GM10266 (cell line): ENCODE data around the gene KCNQ1.
A peak's percentile ranks its signal among the peaks of the same experiment; 100 is the strongest.

Experiments
- DNase-seq: peaks from one replicate; pipeline ENCODE4 v3.0.0; 2012; ENCODE audit errors: extremely low spot score
- TF ChIP-seq, protein P1 (sequence below): IDR thresholded peaks from 2 replicates; pipeline ENCODE4 v1.5.1; 2012; ENCODE audit warnings: mild to moderate bottlenecking, low read depth; ENCODE audit not compliant: control insufficient read depth, insufficient read depth; ENCODE audit errors: missing control alignments

The KCNQ1 gene

GRCh38 chr11:2462986-2463765 lies 18.4 kb downstream of the KCNQ1 start:
- TF ChIP-seq, protein P1, sequence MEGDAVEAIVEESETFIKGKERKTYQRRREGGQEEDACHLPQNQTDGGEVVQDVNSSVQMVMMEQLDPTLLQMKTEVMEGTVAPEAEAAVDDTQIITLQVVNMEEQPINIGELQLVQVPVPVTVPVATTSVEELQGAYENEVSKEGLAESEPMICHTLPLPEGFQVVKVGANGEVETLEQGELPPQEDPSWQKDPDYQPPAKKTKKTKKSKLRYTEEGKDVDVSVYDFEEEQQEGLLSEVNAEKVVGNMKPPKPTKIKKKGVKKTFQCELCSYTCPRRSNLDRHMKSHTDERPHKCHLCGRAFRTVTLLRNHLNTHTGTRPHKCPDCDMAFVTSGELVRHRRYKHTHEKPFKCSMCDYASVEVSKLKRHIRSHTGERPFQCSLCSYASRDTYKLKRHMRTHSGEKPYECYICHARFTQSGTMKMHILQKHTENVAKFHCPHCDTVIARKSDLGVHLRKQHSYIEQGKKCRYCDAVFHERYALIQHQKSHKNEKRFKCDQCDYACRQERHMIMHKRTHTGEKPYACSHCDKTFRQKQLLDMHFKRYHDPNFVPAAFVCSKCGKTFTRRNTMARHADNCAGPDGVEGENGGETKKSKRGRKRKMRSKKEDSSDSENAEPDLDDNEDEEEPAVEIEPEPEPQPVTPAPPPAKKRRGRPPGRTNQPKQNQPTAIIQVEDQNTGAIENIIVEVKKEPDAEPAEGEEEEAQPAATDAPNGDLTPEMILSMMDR: no peak
- DNase-seq: no peak

DNA sequence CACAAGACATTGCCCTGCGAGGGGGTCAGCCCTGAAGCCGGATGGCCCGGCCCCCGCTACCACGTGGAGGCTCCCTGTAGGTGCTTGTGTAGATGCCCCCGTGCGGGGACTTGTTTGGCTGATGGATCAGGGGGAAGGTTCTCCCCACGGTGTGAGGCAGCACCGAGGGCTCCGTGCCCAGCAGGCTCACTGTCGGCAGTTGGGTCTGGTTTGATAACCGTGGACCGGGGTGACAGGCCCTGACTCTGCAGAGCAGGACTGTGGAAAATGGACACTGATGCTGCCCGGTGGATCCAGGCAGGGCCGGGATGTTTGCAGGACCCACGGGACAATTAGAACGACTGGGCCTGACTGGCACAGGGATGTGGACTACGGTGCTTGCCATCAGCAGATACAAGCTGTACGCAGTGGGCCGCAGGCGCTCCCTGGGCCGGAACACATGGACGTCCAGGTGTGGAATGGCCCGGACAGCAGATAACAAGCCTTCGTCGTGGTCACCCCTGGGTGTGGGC lies 19.0 kb downstream of the KCNQ1 start:
- TF ChIP-seq, protein P1: no peak
- DNase-seq: no peak

DNA sequence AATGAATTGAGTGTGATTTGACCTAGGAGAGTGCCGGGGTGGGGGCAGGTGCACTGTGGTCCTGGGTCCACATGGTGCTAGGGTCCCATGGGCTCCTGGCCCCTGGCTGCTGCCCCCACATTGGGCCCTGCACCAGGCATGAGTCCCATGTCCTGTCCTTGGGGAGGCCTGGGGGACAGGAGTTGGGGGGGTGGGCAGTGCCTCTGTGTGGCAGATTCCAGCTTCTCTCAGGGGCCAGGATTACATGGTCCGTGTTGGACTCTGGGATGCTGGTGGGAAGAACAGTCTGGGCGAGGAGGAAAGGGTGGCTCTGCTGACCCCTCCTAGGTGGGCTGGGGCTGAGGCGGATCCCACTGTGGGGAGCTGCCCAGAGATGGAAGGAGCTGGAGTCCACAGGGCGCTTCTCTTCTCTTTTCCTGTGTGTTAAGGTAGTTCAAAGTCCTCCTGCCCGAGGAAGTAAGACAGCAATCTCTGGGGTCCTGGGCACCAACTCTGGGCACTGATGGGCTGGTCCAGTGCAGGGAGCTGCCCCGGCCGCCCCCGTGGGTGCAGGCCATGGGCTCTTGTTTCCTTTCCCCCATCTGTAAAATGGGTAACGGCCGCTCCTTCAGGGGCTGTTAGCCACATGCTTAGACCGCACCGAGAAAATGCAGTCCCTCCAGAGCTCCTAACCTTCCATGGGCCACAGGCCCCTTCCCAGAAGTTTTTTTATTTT lies 19.8 kb downstream of the KCNQ1 start:
- TF ChIP-seq, protein P1: no peak
- no peak for DNase-seq

- no peak for DNase-seq
- TF ChIP-seq, protein P1: no peak
Measured at GRCh38 chr11:2465202-2466068, 20.6 kb downstream of the KCNQ1 start.

DNA sequence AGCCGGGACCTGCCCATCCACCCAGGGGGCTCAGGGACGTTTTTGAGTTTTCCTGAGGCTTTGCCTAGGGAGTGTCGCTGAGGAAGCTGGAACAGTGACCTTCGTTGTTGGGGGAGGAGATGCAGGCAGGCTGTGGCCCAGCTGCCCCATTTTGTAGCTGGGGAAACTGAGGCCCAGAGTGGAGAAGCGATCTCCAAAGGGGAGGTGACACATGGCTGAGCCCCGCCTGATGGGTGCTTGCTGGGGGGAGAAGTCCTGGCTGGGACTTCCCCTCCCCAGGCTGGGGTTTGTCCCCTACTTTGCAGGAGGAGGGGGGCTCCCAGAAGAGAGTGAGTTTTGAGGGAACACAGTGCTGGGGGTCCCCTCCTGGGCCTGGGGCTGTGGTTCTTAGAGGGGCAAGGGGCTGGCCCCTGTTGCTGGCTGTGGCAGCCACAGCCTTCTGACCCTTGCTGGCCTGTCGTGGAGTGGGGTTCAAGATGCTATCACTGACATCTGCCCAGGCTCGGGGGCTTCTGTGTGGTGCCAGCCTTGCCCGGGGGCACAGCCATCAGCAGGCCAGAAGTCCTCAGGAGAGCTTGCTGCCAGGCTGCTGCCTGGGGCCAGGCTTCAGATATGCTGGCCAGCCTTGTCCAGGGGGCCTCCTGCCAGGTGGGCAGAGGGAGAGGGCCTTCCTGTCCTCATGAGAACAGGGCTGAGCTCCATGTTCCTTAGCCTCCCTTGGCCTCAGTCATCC lies 21.4 kb downstream of the KCNQ1 start:
- DNase-seq: no peak
- TF ChIP-seq, protein P1: no peak

DNA sequence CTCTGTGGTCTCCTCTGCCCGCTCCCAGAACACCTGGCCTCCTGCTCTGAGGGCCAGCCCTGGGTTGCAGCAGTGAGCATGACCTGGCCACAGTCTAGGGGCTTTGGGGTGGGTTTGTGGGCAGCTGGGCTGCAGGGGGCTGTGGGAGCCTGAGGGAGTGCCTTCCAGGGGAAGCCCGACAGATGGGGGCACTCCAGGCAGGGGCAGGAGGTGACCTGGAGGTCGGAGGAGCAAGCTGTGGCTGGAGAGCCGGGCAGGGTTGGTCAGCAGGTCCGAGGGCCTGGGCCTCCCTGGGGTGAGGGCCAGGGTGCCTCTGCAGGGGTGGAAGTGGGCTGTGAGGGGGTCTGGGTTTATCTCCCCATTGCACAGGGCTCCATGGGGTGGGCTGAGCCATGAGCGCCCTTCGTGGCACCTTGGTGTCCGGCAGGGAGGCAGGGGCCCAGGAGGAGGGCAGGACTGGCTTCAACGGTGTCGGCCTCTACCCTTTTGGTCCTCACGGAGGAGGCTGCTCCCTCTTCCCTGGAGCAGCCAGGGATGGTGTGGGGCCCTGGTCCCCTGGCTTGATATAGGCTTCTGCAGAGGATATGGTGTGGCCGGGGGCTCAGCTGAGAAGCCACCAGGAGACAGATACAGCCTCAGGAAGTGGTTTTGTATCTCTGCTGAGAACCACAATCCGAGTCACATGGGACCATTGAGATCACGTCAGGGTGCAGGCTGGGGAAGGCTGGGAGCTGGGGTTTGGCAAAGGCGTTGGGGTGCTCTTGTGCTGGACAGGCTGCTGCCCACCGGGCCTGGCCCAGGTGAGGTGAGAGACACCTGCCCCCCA lies 22.3 kb downstream of the KCNQ1 start:
- peak; percentile 70 for DNase-seq
- TF ChIP-seq, protein P1: no peak
